IPS-NIHi7 (cell line): ENCODE measurements around the gene NELFB.
A peak's percentile ranks its signal among the peaks of the same experiment; 100 is the strongest.
"Not testable (repeated sequence)": the region's sequence is repeated elsewhere in the genome, so short reads cannot be mapped to it uniquely, and the experiment has no call there.

Experiments used
- DNase-seq: peaks from one replicate; pipeline ENCODE4 v3.0.0; 2012; ENCODE audit warnings: mixed read lengths; ENCODE audit errors: extremely low spot score

The NELFB gene

GRCh38 chr9:137247135-137247915 is 7.8 kb upstream of the NELFB start:
- DNase-seq, result no peak

- DNase-seq, result no peak
These were observed 7.3 kb upstream of the NELFB start for GRCh38 chr9:137247916-137248175.

- no peak for DNase-seq
These were observed 4.6 kb upstream of the NELFB start for GRCh38 chr9:137250329-137251193.

DNA sequence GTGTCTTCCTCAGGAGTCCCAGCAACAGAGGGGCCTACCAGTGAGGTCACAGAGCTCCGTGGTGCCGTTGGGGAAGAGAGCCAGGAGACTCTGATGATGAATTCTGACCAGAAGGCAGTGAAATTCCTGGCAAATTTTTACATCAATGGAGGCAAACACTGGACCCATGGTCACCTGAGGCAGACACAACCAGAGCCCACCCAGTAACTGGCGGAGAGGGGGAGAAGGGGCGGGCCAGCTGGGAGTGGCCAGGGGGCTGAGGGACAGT is 4.0 kb upstream of the NELFB start, which contains the start of gene STPG3:
Gene STPG3 (plus strand): TSS at position 93 of the 268 bp plus-strand sequence. CDS start 1 bp downstream, at position 94.
- no peak for DNase-seq

DNA sequence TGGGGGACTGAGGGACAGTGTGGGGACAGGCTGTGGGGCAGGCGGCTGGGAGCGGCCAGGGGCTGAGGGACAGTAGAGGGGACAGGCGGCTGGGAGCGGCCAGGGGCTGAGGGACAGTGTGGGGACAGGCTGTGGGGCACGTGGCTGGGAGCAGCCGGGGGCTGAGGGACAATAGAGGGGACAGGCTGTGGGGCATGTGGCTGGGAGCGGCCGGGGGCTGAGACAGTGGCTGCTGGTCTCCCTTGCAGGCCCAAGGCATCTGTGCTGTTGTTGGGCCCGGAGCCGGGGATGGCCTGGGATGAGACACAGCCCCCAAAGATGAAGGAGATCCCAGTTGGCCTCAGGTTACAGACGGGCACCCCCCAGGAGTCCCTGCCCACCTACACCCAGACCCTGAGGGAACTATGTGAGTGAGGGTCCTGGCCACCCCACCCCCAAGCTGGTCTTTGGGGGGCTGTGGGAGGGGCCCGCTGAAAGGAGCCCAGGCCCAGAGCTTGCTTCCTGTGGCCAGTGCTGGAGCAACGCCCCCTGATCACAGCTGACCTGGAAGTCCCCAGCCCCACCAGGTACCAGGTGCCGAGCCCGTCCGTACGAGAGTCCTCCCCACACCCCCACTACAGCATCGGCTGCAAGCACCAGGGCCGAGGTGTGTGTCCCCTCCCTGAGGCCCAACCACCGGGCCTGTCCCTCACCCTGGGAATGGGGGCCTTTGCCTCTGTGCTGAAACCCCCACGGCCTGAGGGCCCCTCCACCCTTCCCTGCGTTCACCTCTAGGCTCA is 3.4 kb upstream of the NELFB start:
- DNase-seq, result no peak

DNA sequence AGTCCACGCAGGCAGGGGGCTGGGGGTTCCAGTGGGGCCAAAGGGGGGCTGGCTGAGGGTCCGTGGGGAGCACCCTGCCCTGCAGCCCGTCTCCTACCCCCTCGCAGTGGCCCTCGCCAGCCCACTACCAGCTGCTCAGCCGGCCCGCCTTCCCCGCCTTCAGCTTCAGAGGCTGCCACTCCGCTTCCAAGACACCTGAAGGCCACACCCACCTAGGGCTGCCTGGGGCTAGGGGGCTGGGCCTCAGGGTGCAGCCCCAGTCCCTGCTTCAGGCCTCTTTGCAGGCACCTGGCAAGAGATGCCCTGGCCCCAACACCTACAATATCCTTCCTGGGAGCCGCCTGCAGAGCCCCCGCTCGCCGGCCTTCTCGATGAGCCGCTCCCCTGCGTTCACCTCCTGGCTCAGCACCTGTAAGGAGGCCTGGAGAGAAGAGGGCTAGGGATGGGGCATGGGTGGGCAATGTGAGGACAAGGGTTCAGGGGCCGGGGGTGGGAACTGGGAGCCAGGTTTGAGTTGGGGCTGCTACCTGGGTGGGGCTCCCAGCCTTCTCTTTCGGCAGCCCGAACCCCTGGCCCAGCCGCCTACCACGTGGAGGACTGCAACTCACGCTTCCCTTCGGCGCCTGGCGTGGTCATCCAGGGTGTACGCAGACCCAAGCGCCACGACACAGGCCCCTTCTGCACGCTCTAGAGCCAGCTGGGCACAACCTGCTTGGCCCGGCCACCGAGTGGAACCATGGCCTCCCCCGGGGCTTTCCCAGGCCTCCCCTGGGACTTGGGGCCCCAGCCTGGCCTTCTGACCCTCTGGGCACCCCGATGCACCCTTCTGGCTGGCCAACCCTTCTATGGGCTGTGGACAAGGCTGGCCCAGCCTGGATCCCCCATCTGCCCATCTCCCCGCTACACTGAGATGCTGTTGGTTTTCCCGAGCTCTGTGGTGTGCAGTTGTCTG is 2.3 kb upstream of the NELFB start:
- DNase-seq, result peak; percentile 58

GRCh38 chr9:137253717-137254623 is 1.2 kb upstream of the NELFB start:
- no peak for DNase-seq

DNA sequence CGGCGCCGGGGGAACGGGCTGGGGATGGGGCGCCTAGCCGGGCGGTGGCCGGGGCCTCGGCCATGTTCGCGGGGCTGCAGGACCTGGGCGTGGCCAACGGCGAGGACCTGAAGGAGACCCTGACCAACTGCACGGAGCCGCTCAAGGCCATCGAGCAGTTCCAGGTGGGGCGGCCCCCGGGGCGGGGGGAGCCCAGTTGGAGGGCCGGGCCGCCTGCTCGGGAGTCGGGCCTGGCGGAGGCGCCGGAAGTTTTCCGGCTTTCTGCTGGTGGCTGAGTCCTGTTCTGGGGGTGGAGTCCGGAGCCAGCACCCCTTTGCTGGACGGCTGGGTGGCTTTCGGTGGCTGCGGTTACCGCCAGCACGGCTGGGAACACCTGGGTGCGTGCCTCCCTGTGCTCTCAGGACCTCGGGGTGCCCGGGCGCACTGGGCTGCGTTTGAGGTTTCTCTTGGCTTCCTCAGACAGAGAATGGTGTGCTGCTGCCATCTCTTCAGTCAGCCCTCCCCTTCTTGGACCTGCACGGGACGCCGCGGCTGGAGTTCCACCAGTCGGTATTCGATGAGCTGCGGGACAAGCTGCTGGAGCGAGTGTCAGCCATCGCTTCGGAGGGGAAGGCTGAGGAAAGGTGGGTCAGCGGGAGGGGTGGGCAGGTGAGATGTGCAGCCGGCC is 454 bp downstream of the NELFB start:
- DNase-seq, result peak; percentile 72

GRCh38 chr9:137256362-137256761 is 1.2 kb downstream of the NELFB start:
- DNase-seq, result no peak

DNA sequence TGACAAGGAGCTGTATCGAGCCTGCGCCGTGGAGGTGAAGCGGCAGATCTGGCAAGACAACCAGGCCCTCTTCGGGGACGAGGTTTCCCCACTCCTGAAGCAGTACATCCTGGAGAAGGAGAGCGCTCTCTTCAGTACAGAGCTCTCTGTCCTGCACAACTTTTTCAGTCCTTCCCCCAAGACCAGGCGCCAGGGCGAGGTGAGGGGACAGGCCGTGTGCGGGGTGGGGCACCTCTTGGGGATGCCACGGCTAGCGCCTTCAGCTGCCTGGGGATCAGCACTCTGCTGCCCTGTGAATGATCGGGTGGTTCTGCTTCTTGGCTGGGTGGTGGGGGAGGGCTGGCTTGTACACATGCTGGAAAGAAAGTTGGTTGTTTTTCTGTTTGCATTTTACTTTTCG is 1.7 kb downstream of the NELFB start:
- no peak for DNase-seq

- not testable (repeated sequence) for DNase-seq
These were observed 7.2 kb downstream of the NELFB start for GRCh38 chr9:137262173-137262908.

- DNase-seq, result no peak
These were observed 7.8 kb downstream of the NELFB start for GRCh38 chr9:137262909-137263285.

DNA sequence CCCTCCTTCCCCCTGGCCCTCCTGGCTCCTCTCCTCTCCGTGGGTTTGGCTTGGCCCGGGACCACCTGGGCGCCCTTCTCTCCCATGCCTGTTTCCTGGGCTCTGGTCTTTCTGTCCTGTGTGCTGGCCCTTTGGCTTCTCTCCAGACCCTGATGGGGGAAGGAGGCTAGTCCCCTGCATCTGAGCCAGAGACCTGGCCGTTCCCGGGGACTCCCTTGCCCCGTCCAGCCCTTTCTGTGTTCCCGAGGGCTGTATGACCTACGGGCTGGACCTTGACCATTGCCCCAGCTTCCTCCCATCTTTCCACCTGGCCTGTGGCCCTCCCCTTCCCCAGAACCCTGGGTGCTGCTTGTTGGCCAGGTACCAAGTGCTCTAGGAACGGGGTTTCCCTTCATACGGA is 8.4 kb downstream of the NELFB start:
- no peak for DNase-seq

DNA sequence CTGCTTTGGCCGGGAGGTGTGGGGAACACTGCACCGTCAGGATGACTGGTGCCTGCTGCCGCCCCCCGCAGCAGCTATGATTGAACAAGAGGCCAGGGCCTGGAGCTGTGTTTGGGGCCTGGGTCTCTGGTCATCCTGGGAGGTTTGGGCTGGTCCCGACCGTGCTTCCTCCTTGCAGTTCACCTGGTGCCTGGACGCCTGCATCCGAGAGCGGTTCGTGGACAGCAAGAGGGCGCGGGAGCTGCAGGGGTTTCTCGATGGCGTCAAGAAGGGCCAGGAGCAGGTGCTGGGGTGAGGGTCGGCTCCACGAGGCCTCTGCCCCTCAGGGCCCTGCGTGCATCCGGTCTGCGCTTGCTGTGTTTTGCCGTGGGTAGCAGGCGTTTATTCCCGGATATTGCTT is 8.9 kb downstream of the NELFB start:
- DNase-seq, result no peak

DNA sequence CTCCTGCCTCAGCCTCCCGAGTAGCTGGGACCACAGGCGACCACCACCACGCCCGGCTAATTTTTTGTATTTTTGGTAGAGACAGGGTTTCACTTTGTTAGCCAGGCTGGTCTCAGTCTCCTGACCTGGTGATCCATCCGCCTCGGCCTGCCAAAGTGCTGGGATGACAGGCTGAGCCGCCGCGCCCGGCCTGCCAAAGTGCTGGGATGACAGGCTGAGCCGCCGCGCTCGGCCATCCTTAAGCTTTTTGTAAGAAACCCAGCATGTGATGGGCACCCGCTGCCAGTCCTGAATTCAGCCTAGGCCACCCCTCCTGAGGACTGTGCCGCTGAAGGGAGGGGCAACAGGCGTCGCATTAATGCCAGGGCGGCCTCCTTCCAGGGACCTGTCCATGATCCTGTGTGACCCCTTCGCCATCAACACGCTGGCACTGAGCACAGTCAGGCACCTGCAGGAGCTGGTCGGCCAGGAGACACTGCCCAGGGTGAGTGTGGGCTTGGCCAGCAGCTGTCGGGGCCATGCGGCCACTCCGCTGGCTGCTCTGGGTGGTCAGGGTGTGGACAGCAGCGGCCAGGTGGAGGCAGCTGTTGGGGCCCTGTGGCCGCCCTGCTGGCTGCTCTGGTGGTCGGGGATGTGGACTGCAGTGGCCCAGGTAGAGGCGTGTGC is 10.5 kb downstream of the NELFB start:
- no peak for DNase-seq

- DNase-seq, result no peak
These were observed 11.0 kb downstream of the NELFB start for GRCh38 chr9:137266162-137266527.

GRCh38 chr9:137266585-137267453 is 11.7 kb downstream of the NELFB start:
- DNase-seq, result no peak

DNA sequence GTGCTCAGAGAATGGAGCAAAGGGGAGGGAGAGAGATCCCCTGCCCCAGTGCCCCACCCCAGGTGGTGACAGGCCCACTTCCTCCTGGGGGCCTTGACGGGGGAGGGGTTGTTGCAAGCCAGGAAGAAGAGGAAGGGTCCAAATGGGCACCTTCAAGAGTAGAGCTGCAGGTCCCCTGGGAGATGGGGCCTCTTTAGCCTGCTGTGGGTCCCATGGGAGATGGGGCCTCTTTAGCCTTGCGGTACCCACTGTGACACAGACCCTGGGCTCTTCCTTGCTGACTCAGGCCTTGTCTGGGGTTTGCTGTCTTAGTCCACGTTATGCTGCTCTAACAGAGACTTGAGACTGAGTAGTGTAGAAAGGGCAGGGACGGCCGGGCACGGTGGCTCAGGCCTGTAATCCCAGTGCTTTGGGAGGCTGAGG is 12.8 kb downstream of the NELFB start:
- no peak for DNase-seq
